8988T (cell line): ENCODE data around the gene UBXN1.

Experiments
- DNase-seq: peaks from one replicate; pipeline ENCODE4 v3.0.0; 2011

Gene UBXN1

DNA sequence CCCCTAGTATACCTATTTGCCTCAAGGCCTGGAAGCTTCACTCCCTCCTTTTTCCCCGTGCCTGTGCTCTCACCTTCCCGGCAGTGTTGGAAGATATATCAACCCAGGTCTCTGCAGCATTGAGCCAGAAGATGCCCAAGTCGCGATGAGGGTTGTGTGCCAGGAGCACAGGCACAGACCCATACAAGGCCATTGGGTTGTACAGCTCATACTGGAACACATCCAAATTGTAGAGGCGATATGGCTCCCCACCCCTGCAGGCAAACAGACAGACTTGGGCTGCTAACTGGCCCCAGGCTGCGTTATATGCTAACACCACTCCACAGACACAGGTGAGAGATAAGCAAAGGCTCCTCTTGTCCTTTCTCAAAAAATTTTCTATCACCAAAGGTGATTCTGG lies 46.4 kb downstream of the UBXN1 start:
- DNase-seq: no peak

DNA sequence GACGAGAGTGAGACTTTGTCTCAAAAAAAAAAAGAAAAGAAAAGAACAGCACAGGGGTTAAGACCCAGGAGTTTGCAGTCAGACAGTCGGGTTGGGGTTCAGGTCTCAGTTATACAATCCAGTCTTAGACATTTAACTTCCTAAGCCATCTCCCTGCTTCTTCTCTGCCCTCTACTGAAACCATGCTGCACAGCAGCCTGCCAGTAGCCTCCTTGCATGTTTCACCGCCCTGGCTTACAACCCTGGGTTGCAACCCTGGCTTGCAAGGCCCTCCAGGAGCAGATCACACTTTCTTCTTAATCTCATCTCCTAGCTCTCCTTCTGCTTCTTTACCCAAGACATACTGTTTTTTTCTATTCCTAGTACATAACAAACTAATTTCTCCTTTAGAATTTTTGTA lies 51.2 kb downstream of the UBXN1 start:
- no peak for DNase-seq
